ENCODE results near the gene ZFYVE16.
"Not testable (repeated sequence)": the region's sequence is repeated elsewhere in the genome, so short reads cannot be mapped to it uniquely, and the experiment has no call there.

The ZFYVE16 gene

DNA sequence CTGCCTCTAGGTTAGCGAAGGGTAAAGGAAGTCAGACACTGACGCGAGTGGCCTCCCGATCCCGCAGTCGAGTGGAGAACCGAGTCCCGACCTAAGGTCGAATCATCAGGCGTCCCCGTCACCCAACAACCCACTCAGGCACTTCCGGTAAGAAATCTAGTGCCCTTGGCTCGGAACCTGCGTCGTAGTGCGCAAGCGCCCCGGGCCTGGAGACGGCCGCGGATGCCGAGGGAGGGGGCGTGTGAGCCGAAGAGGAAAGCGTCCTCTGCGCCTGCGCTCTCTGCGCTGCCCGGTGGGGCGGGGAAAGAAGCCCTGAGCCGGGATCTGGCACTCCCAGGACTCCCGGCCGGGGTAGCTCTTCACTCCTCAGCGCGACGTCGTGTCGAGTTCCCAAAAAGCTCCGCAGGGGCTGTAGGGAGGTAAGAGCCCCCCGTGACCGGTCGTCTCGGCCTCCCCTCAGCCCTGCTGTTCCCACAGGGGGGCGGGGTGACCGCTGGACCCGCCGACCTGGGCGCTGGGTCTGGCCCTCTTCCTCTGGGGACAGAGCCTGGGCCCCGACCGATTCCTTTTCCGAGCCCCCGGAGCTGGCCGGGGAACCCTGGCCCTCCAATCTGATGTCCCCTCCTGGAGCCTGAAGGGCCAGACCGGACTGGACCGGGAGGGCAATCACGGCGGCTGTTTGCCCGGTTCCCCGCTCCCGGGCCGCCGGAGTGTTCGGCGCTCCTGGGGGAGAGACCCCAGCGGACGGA, at the start of gene ZFYVE16:
Gene ZFYVE16, plus strand, starts transcription at position 330 of the 749 bp plus-strand sequence. CDS start 26,084 bp downstream, outside the sequence.
- DNase-seq (ENCODE audit: low read depth in 2 of 2) = peak; percentile 89 to 93

DNA sequence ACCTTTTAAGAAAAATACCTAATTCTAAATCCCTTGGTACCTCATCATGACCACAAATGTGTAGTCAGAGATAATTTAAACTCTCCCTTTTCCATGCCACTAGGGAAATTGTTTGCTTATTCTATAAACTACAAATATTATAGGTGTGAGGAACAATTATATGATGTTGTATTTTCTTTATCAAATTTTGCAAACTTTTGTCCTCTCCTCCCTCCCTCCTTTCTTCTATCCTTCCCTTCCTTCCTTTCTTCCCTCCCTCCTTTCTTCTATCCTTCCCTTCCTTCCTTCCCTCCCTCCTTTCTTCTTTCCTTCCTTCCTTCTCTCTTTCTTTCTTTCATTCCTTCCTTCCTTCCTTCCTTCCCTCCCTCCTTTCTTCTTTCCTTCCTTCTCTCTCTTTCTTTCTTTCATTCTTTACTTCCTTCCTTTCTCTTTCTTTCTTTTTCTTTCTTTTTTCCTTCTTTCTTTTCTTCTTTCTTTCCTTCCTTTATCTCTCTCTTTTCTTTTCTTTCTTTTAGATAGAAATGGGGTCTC, 46.9 kb upstream of the ZFYVE16 start:
- DNase-seq (ENCODE audit: low read depth in 2 of 2) = no peak

GRCh38 chr5:80364892-80365291, 43.0 kb upstream of the ZFYVE16 start:
- DNase-seq (ENCODE audit: low read depth in 2 of 2) = no peak

DNA sequence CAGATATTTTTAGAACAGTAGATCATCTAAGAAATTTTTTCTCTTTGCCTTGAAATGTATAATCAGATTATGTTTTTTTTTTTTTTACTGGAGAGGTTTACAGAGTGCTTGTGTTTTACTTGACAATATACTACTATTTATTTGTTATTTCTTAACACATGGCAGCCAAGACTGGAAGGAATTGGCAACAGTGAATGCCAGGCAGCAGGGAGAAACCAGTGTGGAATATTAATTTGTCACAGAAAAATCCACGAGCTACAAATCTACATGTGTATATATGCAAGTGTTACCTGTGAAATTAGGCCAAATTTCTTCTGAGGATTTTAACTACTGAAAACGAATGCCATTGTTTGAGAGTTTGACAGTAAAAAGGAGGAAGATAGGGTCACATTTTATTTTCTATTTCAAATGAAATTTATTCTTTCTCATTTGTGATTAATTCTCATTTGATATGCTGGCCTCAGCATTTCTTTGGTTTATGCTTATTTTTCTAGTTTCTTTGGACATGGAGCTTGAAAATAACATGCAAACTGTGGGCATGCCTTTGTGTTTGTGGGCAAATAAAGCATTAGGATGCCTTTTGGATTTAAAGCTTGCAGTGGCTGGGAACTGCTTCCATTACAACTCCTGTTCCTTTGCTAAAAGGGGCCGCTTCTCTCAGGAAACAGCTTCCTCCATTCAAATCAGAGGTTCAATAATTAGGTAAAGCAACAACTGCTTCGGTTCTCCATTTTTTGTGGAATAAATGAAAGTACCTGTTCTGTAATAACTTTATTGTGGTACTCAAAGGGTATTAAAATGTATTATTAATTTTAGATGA, 39.0 kb upstream of the ZFYVE16 start:
- no peak for DNase-seq (ENCODE audit: low read depth in 2 of 2)

GRCh38 chr5:80369521-80369920, 38.3 kb upstream of the ZFYVE16 start:
- no peak for DNase-seq (ENCODE audit: low read depth in 2 of 2)

GRCh38 chr5:80370390-80370789, 37.5 kb upstream of the ZFYVE16 start:
- DNase-seq (ENCODE audit: low read depth in 2 of 2) = no peak

DNA sequence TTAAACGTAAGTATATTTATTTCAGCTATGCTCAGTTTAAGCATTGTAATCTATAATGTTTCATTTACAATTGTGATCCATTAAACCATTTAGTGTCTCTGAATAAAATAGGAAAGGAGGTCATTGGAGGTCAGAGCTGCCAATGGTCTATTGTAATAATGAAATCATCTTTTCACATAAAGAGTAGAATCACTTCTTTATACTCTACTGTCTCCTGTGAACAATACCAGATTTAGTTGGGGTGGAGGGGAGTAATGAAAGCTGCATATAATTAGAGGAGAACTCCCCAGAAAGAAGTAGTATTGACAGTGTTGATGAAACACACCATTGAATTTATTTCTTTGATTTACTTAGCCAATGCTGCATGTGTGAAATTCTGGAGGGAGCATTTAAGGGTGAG, 35.1 kb upstream of the ZFYVE16 start:
- DNase-seq (ENCODE audit: low read depth in 2 of 2) = no peak

GRCh38 chr5:80374188-80374587, 33.7 kb upstream of the ZFYVE16 start:
- no peak for DNase-seq (ENCODE audit: low read depth in 2 of 2)

GRCh38 chr5:80376557-80376956, 31.3 kb upstream of the ZFYVE16 start:
- DNase-seq (ENCODE audit: low read depth in 2 of 2) = no peak

- DNase-seq (ENCODE audit: low read depth in 2 of 2) = no peak
These were observed 25.4 kb upstream of the ZFYVE16 start for GRCh38 chr5:80382488-80382887.

DNA sequence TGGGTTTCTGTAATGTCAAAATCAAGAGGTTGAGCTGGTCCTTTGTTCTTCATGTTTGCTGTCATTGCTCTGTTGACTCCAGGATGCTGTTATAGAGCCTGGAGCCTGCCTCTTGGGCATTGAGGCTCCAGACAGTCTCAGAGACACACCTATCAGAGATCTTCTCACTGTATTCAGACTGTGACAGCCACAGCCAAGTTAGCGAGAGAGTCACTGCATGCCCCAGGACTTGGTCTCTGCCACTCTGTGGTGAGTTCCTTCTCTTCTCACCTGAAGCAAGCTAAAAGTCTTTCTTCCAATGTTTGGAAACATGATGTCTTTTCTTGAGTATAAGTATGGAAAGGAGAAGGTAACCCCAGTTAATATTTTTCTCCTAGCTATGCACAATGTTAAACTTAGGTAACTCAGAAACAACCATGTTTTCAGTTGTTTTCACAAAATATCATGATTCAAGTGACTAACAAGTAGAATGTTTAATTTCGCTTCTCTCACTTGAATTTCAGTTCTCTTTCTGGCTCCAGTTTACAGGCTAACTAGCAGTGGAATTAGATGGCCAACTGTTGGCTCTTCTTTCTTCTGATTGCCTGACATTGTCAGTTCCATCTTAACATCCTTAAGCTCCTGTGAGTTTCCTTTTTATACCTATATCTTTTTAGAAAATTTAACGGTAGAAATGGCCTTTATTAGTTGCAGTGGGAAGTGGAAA, 20.6 kb upstream of the ZFYVE16 start:
- no peak for DNase-seq (ENCODE audit: low read depth in 2 of 2)

GRCh38 chr5:80389580-80389979, 18.3 kb upstream of the ZFYVE16 start:
- no peak for DNase-seq (ENCODE audit: low read depth in 2 of 2)

DNA sequence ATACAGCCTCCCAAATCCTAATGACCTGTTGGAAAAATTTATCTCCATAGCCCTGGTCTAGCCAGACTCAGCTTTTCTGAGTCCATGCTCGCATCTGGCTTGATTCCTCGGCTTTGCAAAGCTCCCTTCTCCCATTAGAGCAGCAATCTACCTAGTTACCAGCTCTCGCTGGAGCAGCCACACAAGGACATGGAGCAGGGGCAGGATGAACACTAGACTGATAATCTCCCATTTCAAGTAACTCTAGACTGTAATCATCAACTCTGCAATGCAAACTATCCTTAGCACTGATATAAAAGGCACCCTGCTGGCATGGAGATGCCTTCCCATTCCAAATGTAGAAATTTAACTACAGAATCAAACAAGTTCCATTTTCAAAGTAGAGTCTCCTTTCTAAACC, 17.5 kb upstream of the ZFYVE16 start:
- DNase-seq (ENCODE audit: low read depth in 2 of 2) = not testable (repeated sequence)

DNA sequence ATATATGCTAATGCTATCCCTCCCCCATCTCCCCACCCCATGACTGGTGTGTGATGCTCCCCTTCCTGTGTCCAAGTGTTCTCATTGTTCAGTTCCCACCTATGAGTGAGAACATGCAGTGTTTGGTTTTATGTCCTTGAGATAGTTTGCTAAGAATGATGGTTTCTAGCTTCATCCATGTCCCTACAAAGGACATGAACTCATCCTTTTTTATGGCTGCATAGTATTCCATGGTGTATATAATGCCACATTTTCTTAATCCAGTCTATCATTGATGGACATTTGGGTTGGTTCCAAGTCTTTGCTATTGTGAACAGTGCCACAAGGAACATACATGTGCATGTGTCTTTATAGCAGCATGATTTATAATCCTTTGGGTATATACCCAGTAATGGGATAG, 16.6 kb upstream of the ZFYVE16 start:
- DNase-seq (ENCODE audit: low read depth in 2 of 2) = not testable (repeated sequence)

DNA sequence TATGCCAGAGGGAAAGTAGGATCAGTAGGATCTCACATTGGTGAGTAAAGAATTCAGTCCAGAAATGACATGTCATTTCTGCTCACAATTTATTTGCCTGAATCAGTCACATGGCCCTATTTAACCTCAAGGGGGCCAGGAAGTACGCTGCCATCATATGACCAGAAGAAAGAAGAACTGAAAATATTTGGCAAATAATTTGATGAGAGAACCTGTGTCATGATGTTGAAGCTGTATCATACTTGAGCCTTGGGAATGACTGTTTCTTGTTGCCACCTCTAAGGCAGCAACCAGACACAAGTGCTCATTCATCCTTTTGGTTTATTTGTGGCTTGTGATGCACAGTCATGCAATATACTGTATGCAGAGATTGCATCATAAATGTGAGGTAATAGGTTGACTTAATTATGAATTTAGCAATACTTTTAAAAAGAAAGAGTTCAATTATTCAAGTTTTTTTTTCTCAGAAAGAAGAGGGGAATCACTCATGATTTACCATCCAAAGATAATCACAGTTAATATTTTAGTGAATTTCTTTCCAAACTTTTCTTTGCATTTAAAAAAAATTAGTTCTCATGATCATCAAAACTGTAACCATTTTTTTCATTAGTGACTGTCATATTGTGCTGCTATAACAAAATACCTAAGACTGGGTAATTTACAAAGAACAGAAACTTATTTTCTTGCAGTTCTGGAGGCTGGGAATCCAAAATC, 8.2 kb upstream of the ZFYVE16 start:
- DNase-seq (ENCODE audit: low read depth in 2 of 2) = no peak

GRCh38 chr5:80400368-80400767, 7.5 kb upstream of the ZFYVE16 start:
- DNase-seq (ENCODE audit: low read depth in 2 of 2) = not testable (repeated sequence)

DNA sequence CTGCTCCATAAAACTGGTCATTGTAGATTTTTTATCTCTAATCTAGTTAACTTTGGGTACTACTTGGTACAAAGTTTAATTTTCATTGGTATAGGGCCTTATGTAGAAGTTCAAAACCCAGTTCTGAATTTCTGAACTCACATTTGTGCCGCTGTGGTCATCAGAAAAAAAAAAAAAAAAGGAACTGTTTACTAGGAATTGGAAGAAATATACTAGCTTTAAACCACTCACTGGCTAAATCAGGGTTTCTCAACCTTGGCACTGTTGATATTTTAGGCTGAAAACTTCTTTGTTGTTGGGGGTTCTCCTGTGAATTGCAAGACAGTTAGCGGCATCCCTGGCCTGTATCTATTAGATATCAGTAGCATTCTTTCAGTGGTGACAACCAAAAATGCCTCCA, 4.1 kb upstream of the ZFYVE16 start:
- no peak for DNase-seq (ENCODE audit: low read depth in 2 of 2)

GRCh38 chr5:80406980-80407734, 707 bp upstream of the ZFYVE16 start:
- no peak for DNase-seq (ENCODE audit: low read depth in 2 of 2)

DNA sequence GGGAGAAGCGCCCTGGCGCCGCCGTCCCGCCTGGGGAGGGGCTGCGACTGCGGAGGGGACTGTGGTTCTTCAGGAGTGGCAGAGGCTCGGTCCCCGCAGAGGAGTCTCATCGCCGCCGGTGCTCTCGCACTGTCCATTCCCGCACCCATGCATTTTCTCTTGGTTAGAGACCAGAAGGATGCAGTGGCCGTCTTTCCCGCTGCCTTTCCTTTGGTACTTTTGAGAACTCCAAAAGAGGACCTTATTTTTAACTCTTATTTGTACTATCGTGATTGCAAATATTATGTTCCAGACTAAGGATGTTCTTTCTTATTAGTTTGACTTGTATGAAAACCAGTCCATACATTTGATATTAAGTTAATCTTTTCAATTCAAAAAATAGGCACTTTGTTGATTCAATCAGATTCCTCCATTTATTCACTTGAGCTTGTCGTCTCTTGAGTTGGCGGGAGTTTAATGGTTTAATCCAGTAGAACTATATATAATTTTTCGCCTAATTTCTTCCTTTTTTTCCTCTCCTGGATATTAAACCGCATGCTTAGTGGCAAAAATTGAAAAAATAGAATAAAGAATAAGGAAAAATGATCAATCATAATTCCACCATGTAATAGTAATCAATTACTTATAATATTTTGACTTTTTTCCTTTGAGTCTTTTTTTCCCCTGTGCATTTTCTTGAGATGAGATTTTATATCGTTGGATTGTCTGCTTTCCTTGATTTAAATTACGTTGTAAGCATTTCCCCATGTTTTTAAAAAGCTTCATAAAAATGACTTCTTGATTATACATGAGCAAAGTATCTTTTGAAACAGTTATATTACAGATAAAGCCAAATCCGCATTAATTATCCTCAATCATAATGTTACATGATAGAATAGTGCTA, 861 bp downstream of the ZFYVE16 start:
- peak in 1 of 2 donors; percentile 10 for DNase-seq (ENCODE audit: low read depth in 2 of 2)

All from stimulated activated CD8-positive, alpha-beta memory T cell treated with anti-CD3 and anti-CD28 coated beads, Interleukin-7, amount 100 ng/mL, for 1 hour (primary cell).